ENCODE results near the gene SFXN5.

GRCh38 chr2:73069041-73069854, 2.3 kb downstream of the SFXN5 start:
- TF ChIP-seq EZH2 (IDR thresholded peaks at IDR 0.05; ENCODE audit: insufficient read depth, poor library complexity, severe bottlenecking) (no peak), EZH2phosphoT487 (IDR thresholded peaks at IDR 0.05; ENCODE audit: insufficient read depth, low read depth) (no peak)
